ENCODE data around the gene HMX3.
"Not testable (repeated sequence)": the region's sequence is repeated elsewhere in the genome, so short reads cannot be mapped to it uniquely, and the experiment has no call there.

The HMX3 gene

GRCh38 chr10:123170961-123171360 lies 35.2 kb downstream of the HMX3 start:
- H3K4me2 ChIP-seq = no peak overlapping the region
- peaks cover 0 to 38% (median 18%) of the 10 kb centered on the region in 11 experiments; a peak in 19 of 22 replicates for H4K20me1 ChIP-seq
- no peak overlapping the region for H3K27ac ChIP-seq
- peaks cover 0 to 14% (median 9%) of the 10 kb centered on the region in 11 experiments; a peak in 13 of 22 replicates for H3K9me3 ChIP-seq (replicated peaks in 1 of 11)
- H3K4me3 ChIP-seq = no peak overlapping the region
- no peak overlapping the region for H3K9ac ChIP-seq
- no peaks in the 10 kb centered on the region for H3K27me3 ChIP-seq
- no peak for TF ChIP-seq Cebpa-rat (IDR thresholded peaks at IDR 0.05)
- H3K36me3 ChIP-seq = peaks cover 73 to 100% (median 98%) of the 10 kb centered on the region in 11 experiments
- no peaks in the 10 kb centered on the region for H3K4me1 ChIP-seq

GRCh38 chr10:123171616-123172015 lies 35.8 kb downstream of the HMX3 start:
- H3K27me3 ChIP-seq, H3K4me1 ChIP-seq, H3K9ac ChIP-seq, H3K27ac ChIP-seq, H3K4me2 ChIP-seq, H3K4me3 ChIP-seq: not testable (repeated sequence)
- peaks cover 0 to 32% (median 13%) of the 10 kb centered on the region in 11 experiments; a peak in 15 of 22 replicates for H4K20me1 ChIP-seq
- H3K36me3 ChIP-seq = peaks cover 73 to 100% (median 98%) of the 10 kb centered on the region in 11 experiments
- H3K9me3 ChIP-seq (replicated peaks in 1 of 11) = peaks cover 0 to 20% (median 15%) of the 10 kb centered on the region in 11 experiments; a peak in 17 of 22 replicates

- Histone ChIP-seq H3K9me3 (replicated peaks in 1 of 11) (peaks cover 7 to 40% (median 34%) of the 10 kb centered on the region in 11 experiments; a peak in 21 of 22 replicates), H3K4me1 (no peaks in the 10 kb centered on the region), H3K36me3 (peaks cover 54 to 91% (median 80%) of the 10 kb centered on the region in 11 experiments), H3K27ac (no peak overlapping the region), H4K20me1 (peaks cover 0 to 5% (median 0%) of the 10 kb centered on the region in 11 experiments; a peak in 1 of 22 replicates), H3K4me3 (no peak overlapping the region), H3K9ac (no peak overlapping the region), H3K27me3 (no peaks in the 10 kb centered on the region), H3K4me2 (no peak overlapping the region)
- TF ChIP-seq Cebpa-rat (IDR thresholded peaks at IDR 0.05) = no peak
These were observed 39.9 kb downstream of the HMX3 start for GRCh38 chr10:123175389-123176387.

GRCh38 chr10:123178390-123178789 lies 42.6 kb downstream of the HMX3 start:
- H4K20me1 ChIP-seq, H3K9ac ChIP-seq: not testable (repeated sequence)
- peaks cover 49 to 85% (median 73%) of the 10 kb centered on the region in 11 experiments for H3K36me3 ChIP-seq

GRCh38 chr10:123180101-123181090 lies 44.6 kb downstream of the HMX3 start:
- peaks cover 51 to 83% (median 73%) of the 10 kb centered on the region in 11 experiments for H3K36me3 ChIP-seq
- no peaks in the 10 kb centered on the region for H4K20me1 ChIP-seq
- no peak overlapping the region for H3K27ac ChIP-seq
- H3K9me3 ChIP-seq (replicated peaks in 1 of 11) = peaks cover 46 to 78% (median 74%) of the 10 kb centered on the region in 11 experiments
- TF ChIP-seq Cebpa-rat (IDR thresholded peaks at IDR 0.05) = no peak
- H3K4me3 ChIP-seq = no peak overlapping the region
- no peaks in the 10 kb centered on the region for H3K4me1 ChIP-seq
- H3K9ac ChIP-seq = no peak overlapping the region
- no peak overlapping the region for H3K4me2 ChIP-seq
- no peaks in the 10 kb centered on the region for H3K27me3 ChIP-seq

More at GRCh38 chr10:123178390-123178789, 42.6 kb downstream of the HMX3 start:
- H3K4me2 ChIP-seq, H3K27ac ChIP-seq, H3K27me3 ChIP-seq, H3K4me3 ChIP-seq, H3K4me1 ChIP-seq: not testable (repeated sequence)
- peaks cover 26 to 64% (median 58%) of the 10 kb centered on the region in 11 experiments for H3K9me3 ChIP-seq (replicated peaks in 1 of 11)

- Histone ChIP-seq H4K20me1 (no peaks in the 10 kb centered on the region), H3K36me3 (peaks cover 47 to 87% (median 76%) of the 10 kb centered on the region in 11 experiments), H3K4me3 (no peak overlapping the region), H3K9ac (no peak overlapping the region), H3K4me2 (no peak overlapping the region), H3K9me3 (replicated peaks in 1 of 11) (peaks cover 47 to 67% (median 61%) of the 10 kb centered on the region in 11 experiments), H3K4me1 (no peaks in the 10 kb centered on the region), H3K27me3 (no peaks in the 10 kb centered on the region), H3K27ac (no peak overlapping the region)
- no peak for TF ChIP-seq Cebpa-rat (IDR thresholded peaks at IDR 0.05)
These were observed 48.0 kb downstream of the HMX3 start for GRCh38 chr10:123183724-123184123.

- Histone ChIP-seq H3K4me3 (no peak overlapping the region), H3K4me2 (no peak overlapping the region), H4K20me1 (peaks cover 0 to 6% (median 0%) of the 10 kb centered on the region in 11 experiments; a peak in 2 of 22 replicates), H3K9me3 (replicated peaks in 1 of 11) (peaks cover 36 to 46% (median 43%) of the 10 kb centered on the region in 11 experiments), H3K9ac (no peak overlapping the region), H3K36me3 (peaks cover 82 to 100% (median 95%) of the 10 kb centered on the region in 11 experiments), H3K27ac (no peak overlapping the region), H3K4me1 (no peaks in the 10 kb centered on the region), H3K27me3 (no peaks in the 10 kb centered on the region)
- TF ChIP-seq Cebpa-rat (IDR thresholded peaks at IDR 0.05) = no peak
These were observed 52.0 kb downstream of the HMX3 start for GRCh38 chr10:123187781-123188180.

All from BLaER1 treated with 17β-estradiol and CSF1 and Interleukin-3, amounts not matched to agents 10 nM and 100 nM (cell line).